H9 (cell line): ENCODE measurements around the gene CNDP1. TPM values are rescaled to one million over a fixed set of nuclear protein-coding genes. Genes with fewer than 3 reads are reported as not detected.

Experiments used
- DNase-seq: peaks from one replicate; pipeline ENCODE4 v3.0.0-alpha.2; 2017
- H2AFZ ChIP-seq: one replicate; pipeline ENCODE4 v1.6.1; 2013; ENCODE audit warnings: mild to moderate bottlenecking, low read length, control low read depth, moderate library complexity
- H2AK5ac ChIP-seq: 2 replicates; pipeline ENCODE4 v1.6.1; 2013; ENCODE audit warnings: low read length, control low read depth, mixed read lengths; ENCODE audit not compliant: insufficient read length
- H2BK120ac ChIP-seq: one replicate; pipeline ENCODE4 v1.6.1; 2013; ENCODE audit warnings: low read depth, mild to moderate bottlenecking, low read length, control low read depth, inconsistent platforms; ENCODE audit not compliant: poor library complexity, severe bottlenecking
- H2BK12ac ChIP-seq: 2 replicates; pipeline ENCODE4 v1.6.1; 2013; ENCODE audit warnings: low read length, control low read depth, mixed read lengths, low read depth; ENCODE audit not compliant: insufficient read length
- H2BK15ac ChIP-seq: 2 replicates; pipeline ENCODE4 v1.6.1; 2013; ENCODE audit warnings: low read depth, low read length, control low read depth
- H2BK20ac ChIP-seq: one replicate; pipeline ENCODE4 v1.6.1; 2013; ENCODE audit warnings: low read depth, mild to moderate bottlenecking, low read length, control low read depth, inconsistent platforms; ENCODE audit not compliant: poor library complexity, severe bottlenecking
- H2BK5ac ChIP-seq: 2 replicates; pipeline ENCODE4 v1.6.1; 2013; ENCODE audit warnings: low read length, control low read depth, mixed read lengths; ENCODE audit not compliant: insufficient read length
- H3K14ac ChIP-seq: 2 replicates; pipeline ENCODE4 v1.6.1; 2013; ENCODE audit warnings: low read length, control low read depth; ENCODE audit not compliant: insufficient read depth
- H3K18ac ChIP-seq: 2 replicates; pipeline ENCODE4 v1.6.1; 2013; ENCODE audit warnings: low read depth, mild to moderate bottlenecking, mixed read lengths, low read length, control low read depth; ENCODE audit not compliant: insufficient read length
- H3K23ac ChIP-seq: 2 replicates; pipeline ENCODE4 v1.6.1; 2013; ENCODE audit warnings: low read length, control low read depth, mixed read lengths, low read depth; ENCODE audit not compliant: insufficient read length
- H3K23me2 ChIP-seq: 2 replicates; pipeline ENCODE4 v1.6.1; 2013; ENCODE audit warnings: low read depth, mild to moderate bottlenecking, mixed read lengths, low read length, control low read depth; ENCODE audit not compliant: insufficient read length, poor library complexity, severe bottlenecking
- H3K27ac ChIP-seq: 2 replicates; pipeline ENCODE4 v1.5.1; 2013; ENCODE audit warnings: low read length, control low read depth, mixed read lengths, low read depth; ENCODE audit not compliant: insufficient read length
- H3K27me3 ChIP-seq: 2 replicates; pipeline ENCODE4 v1.6.1; 2013; ENCODE audit warnings: low read length, control low read depth, inconsistent platforms; ENCODE audit not compliant: insufficient read depth
- H3K4ac ChIP-seq: 2 replicates; pipeline ENCODE4 v1.6.1; 2013; ENCODE audit warnings: low read depth, mild to moderate bottlenecking, control low read depth, inconsistent platforms, low read length, moderate library complexity
- H3K4me1 ChIP-seq: 2 replicates; pipeline ENCODE4 v1.6.1; 2013; ENCODE audit warnings: low read length, control low read depth, inconsistent platforms; ENCODE audit not compliant: insufficient read depth
- H3K4me2 ChIP-seq: 2 replicates; pipeline ENCODE4 v1.6.1; 2013; ENCODE audit warnings: low read length, control low read depth, mixed read lengths; ENCODE audit not compliant: insufficient read length, insufficient read depth
- H3K56ac ChIP-seq: 2 replicates; pipeline ENCODE4 v1.6.1; 2013; ENCODE audit warnings: low read depth, mild to moderate bottlenecking, mixed read lengths, low read length, control low read depth; ENCODE audit not compliant: insufficient read length
- H3K79me1 ChIP-seq: 2 replicates; pipeline ENCODE4 v1.6.1; 2013; ENCODE audit warnings: low read depth, mild to moderate bottlenecking, moderate library complexity, low read length, control low read depth, inconsistent platforms; ENCODE audit not compliant: insufficient read depth, poor library complexity, severe bottlenecking
- H3K79me2 ChIP-seq: 2 replicates; pipeline ENCODE4 v1.6.1; 2013; ENCODE audit warnings: low read length, control low read depth, inconsistent platforms; ENCODE audit not compliant: insufficient read depth
- H3K9ac ChIP-seq: 2 replicates; pipeline ENCODE4 v1.6.1; 2013; ENCODE audit warnings: low read length, control low read depth, mixed read lengths; ENCODE audit not compliant: insufficient read length; ENCODE audit errors: extremely low read depth
- H3K9me3 ChIP-seq: one replicate; pipeline ENCODE4 v1.6.1; 2013; ENCODE audit warnings: low read depth, low read length, inconsistent platforms; ENCODE audit not compliant: control insufficient read depth
- H3T11ph ChIP-seq: one replicate; pipeline ENCODE4 v1.6.1; 2013; ENCODE audit warnings: mild to moderate bottlenecking, low read length, control low read depth, inconsistent platforms
- H4K20me1 ChIP-seq: one replicate; pipeline ENCODE4 v1.6.1; 2013; ENCODE audit not compliant: control insufficient read depth, insufficient read length, insufficient read depth
- H4K5ac ChIP-seq: 2 replicates; pipeline ENCODE4 v1.6.1; 2013; ENCODE audit warnings: low read depth, mild to moderate bottlenecking, mixed read lengths, low read length, control low read depth; ENCODE audit not compliant: insufficient read length
- H4K8ac ChIP-seq: replicated peaks from 2 replicates; pipeline ENCODE4 v1.6.1; 2013; ENCODE audit warnings: low read length, control low read depth, mixed read lengths, low read depth; ENCODE audit not compliant: insufficient read length
- H4K91ac ChIP-seq: 2 replicates; pipeline ENCODE4 v1.6.1; 2013; ENCODE audit warnings: low read depth, mild to moderate bottlenecking, moderate library complexity, mixed read lengths, low read length, control low read depth; ENCODE audit not compliant: insufficient read length
- H3K27ac Mint-ChIP-seq, 3 experiments: 2 replicates in 2 of 3; 3 replicates in 1 of 3; pipeline ENCODE4 v1.8.0; 2020 to 2021; ENCODE audit warnings: mixed read lengths in 3 of 3, mild to moderate bottlenecking in 1 of 3, moderate library complexity in 1 of 3
- H3K27me3 Mint-ChIP-seq: 2 replicates; pipeline ENCODE4 v1.8.0; 2021; ENCODE audit warnings: low read depth, mild to moderate bottlenecking, moderate library complexity, mixed read lengths
- H3K36me3 Mint-ChIP-seq, 3 experiments: 2 replicates in 2 of 3; 3 replicates in 1 of 3; pipeline ENCODE4 v1.8.0; 2020 to 2021; ENCODE audit warnings: low read depth in 3 of 3, mixed read lengths in 3 of 3; ENCODE audit not compliant: insufficient read depth in 1 of 3
- H3K4me1 Mint-ChIP-seq, 2 experiments: 2 replicates each; pipeline ENCODE4 v1.8.0; 2020; ENCODE audit warnings: mixed read lengths in 2 of 2
- H3K4me3 Mint-ChIP-seq, 2 experiments: 2 replicates in 1 of 2; 3 replicates in 1 of 2; pipeline ENCODE4 v1.8.0; 2020 to 2021; ENCODE audit warnings: mild to moderate bottlenecking in 2 of 2, mixed read lengths in 2 of 2, moderate library complexity in 1 of 2
- H3K9me3 Mint-ChIP-seq, 2 experiments: 2 replicates in 1 of 2; 3 replicates in 1 of 2; pipeline ENCODE4 v1.8.0; 2020; ENCODE audit warnings: mild to moderate bottlenecking in 2 of 2, mixed read lengths in 2 of 2, moderate library complexity in 1 of 2
- CTCF ChIP-seq: fragments of 200-600 bp; sonication (generic); conservative IDR thresholded peaks from 3 replicates; pipeline ENCODE4 v1.8.0; 2021; ENCODE audit warnings: antibody characterized with exemption, mild to moderate bottlenecking
- WGBS: extraction: QIAGEN DNeasy Blood & Tissue Kit; methylation state at CpG from one replicate; pipeline ENCODE4 v1.1.7; 2013; ENCODE audit warnings: missing lambda C conversion rate, low lambda C conversion rate, mixed read lengths; ENCODE audit not compliant: insufficient read length; ENCODE audit errors: extremely low coverage; 5-methylcytosine and 5-hydroxymethylcytosine counted together
- total RNA-seq: library from RNA; stranded (reverse); gene quantifications from 2 replicates; pipeline ENCODE4 v1.2.1, GENCODE V29; 2021

CNDP1 gene
- total RNA-seq, 1 experiment from 2014 or later: not detected

GRCh38 chr18:74528478-74528877 lies 5.8 kb upstream of the CNDP1 start:
- WGBS: no CpG with 5 or more reads among the region's 1 CpG
- no peak for TF ChIP-seq CTCF

More at GRCh38 chr18:74528478-74528877, 5.8 kb upstream of the CNDP1 start:
- Histone ChIP-seq H4K20me1 (no peaks in the 10 kb centered on the region), H3K23me2 (peaks cover 2% of the 10 kb centered on the region), H3K79me1 (no peaks in the 10 kb centered on the region), H3K4ac (no peak overlapping the region), H3T11ph (no peak overlapping the region), H4K8ac (no peak overlapping the region), H3K9ac (no peak overlapping the region), H4K5ac (no peak overlapping the region), H3K23ac (no peak overlapping the region), H2BK5ac (no peak overlapping the region), H3K27ac (no peak overlapping the region), H2BK15ac (no peak overlapping the region), H3K4me1 (no peaks in the 10 kb centered on the region), H3K56ac (no peak overlapping the region), H3K4me2 (no peak overlapping the region), H3K18ac (no peak overlapping the region), H2BK120ac (no peak overlapping the region), H2AK5ac (no peak overlapping the region), H2BK20ac (no peak overlapping the region), H3K9me3 (no peaks in the 10 kb centered on the region), H3K27me3 (no peaks in the 10 kb centered on the region), H3K14ac (no peak overlapping the region), H4K91ac (no peak overlapping the region), H2AFZ (no peak overlapping the region), H3K79me2 (no peaks in the 10 kb centered on the region), H2BK12ac (no peak overlapping the region)
- H3K4me3 Mint-ChIP-seq: no peak overlapping the region
- H3K4me1 Mint-ChIP-seq: no peaks in the 10 kb centered on the region
- no peak overlapping the region for H3K27ac Mint-ChIP-seq
- H3K36me3 Mint-ChIP-seq: peaks cover 0 to 6% (median 5%) of the 10 kb centered on the region in 3 experiments; a peak in 3 of 7 replicates
- H3K9me3 Mint-ChIP-seq: peaks cover 3 to 4% of the 10 kb centered on the region in 2 experiments; a peak in 3 of 5 replicates
- no peak for DNase-seq
- H3K27me3 Mint-ChIP-seq: peaks cover 8% of the 10 kb centered on the region
